GM23338 (cell line): ENCODE data around the gene TUBA8.

Experiments used
- CREB1 ChIP-seq: fragments of 250-450 bp; sonication (Bioruptor Pico); IDR thresholded peaks from 2 replicates; pipeline ENCODE4 v1.5.0; 2020; ENCODE audit warnings: low read depth, mild to moderate bottlenecking, moderate library complexity
- CTCF ChIP-seq, 2 experiments: fragments of 200-600 bp in 1 of 2; sonication (generic) in 1 of 2; conservative IDR thresholded peaks; 2 replicates each; pipeline versions ENCODE4 v1.5.1 to v1.6.1; 2016 to 2017; ENCODE audit warnings: antibody characterized with exemption in 2 of 2, low read depth in 2 of 2, mild to moderate bottlenecking in 2 of 2, moderate library complexity in 1 of 2
- POLR2AphosphoS5 ChIP-seq: IDR thresholded peaks from 2 replicates; pipeline ENCODE4 v1.6.1; 2016; ENCODE audit warnings: antibody characterized with exemption, low read depth

DNA sequence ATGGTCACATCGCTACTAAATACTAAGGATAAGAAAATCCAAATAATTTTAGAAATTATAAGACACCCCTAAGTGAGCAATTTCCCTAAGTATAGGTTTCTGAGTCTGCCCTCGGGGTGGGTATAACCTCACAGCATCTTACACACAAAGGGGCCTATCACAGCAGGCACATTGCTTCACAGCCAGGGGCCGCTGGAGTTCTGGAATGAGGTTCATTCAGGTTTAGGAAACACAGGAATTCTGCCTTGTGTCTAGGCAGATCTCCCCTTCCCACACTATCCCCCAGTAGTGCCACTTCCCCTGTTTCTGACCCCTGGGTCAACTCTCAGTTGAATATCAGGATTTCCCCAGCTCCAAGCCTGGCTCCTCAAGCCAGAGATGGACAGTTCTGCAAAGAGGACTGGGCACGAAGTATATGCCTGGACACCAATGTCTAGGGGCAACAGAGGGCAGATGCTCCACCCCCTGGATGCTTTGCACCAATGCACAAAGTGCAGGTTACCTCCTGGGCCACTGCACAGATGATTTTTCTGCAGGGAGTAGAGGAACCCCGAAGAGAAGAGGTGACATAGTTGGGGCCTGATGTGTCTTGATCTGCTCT, 11.4 kb downstream of the TUBA8 start:
- TF ChIP-seq CREB1 (CRISPR knock-in tag) (no peak), POLR2AphosphoS5 (no peak), CTCF (conservative IDR thresholded peaks at IDR 0.05; ENCODE audit: low read depth in 2 of 2) (peak; percentile 25 to 48; a peak in 3 of 4 replicates)
